GM12873 (cell line): Measurements from ENCODE around the gene PIP5KL1.

ENCODE experiments used
- TF ChIP-seq, protein P1 (sequence below): IDR thresholded peaks from 2 replicates; pipeline ENCODE4 v1.5.1; 2012; ENCODE audit warnings: low read depth, mild to moderate bottlenecking, moderate library complexity, low read length, control low read depth; ENCODE audit not compliant: insufficient read depth; ENCODE audit errors: missing control alignments

Gene PIP5KL1

DNA sequence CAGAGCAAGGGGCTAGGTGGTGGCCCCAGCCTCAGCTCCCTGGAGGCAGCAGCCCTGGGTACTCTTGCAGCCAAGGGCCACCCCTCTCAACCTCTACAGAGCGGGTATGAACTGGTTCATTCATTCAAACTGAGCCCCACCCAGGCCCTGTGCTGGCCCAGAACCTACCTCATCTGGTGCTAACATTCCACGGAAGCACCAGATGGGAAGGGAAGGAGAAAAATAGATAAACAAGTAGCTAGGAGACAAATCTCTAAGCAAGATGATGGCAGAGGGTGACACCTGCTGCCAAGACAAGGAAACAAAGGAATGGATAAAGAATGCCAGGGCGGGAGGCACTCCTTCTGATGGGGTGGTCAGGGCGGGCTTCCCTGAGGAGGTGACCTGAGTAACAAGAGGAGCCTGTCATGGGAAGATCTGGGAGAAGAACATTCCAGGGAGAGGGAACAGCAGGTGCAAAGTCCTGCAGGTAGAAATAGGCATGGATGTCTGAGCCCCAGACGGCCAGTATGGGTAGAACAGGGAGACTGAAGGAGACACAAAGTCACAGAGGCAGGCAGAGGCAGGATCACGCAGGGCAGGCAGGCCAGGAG is 19.9 kb downstream of the PIP5KL1 start:
- TF ChIP-seq, protein P1, sequence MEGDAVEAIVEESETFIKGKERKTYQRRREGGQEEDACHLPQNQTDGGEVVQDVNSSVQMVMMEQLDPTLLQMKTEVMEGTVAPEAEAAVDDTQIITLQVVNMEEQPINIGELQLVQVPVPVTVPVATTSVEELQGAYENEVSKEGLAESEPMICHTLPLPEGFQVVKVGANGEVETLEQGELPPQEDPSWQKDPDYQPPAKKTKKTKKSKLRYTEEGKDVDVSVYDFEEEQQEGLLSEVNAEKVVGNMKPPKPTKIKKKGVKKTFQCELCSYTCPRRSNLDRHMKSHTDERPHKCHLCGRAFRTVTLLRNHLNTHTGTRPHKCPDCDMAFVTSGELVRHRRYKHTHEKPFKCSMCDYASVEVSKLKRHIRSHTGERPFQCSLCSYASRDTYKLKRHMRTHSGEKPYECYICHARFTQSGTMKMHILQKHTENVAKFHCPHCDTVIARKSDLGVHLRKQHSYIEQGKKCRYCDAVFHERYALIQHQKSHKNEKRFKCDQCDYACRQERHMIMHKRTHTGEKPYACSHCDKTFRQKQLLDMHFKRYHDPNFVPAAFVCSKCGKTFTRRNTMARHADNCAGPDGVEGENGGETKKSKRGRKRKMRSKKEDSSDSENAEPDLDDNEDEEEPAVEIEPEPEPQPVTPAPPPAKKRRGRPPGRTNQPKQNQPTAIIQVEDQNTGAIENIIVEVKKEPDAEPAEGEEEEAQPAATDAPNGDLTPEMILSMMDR = peak; percentile 29

DNA sequence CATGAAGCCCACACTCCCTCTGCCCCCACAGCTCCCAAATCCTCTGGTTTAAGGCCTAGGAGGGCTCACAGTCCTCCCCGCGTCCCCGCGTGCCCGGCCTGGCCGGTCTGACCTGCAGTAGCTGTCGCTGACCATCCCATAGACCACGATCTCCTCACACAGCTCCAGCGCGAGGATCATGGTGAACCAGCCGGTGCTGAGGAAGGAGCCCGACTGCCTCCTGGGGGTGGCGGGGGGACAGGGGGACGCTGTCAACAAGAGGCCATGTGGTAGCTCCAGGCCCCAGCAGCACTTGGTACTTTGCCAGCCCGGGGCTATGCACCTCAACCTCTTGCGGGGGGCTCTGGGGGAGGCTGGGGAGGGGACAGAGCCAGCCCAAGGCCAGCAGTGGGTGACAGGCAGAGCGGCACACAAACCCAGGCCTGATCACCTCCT is 20.7 kb downstream of the PIP5KL1 start:
- TF ChIP-seq, protein P1 = no peak

DNA sequence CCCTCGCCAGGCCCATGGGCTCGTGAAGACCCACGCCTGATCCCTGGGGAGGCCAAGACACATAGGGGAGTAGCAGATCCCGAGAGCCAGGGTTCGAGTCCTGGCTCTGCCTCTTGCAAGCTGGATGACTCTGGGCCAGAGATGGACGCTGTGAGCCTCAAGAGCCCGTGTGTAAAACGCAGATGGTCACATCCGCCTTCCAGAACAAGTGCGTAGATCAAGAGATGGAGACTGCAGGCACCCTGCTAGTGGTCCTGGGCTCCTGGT is 22.0 kb downstream of the PIP5KL1 start:
- TF ChIP-seq, protein P1 = no peak

DNA sequence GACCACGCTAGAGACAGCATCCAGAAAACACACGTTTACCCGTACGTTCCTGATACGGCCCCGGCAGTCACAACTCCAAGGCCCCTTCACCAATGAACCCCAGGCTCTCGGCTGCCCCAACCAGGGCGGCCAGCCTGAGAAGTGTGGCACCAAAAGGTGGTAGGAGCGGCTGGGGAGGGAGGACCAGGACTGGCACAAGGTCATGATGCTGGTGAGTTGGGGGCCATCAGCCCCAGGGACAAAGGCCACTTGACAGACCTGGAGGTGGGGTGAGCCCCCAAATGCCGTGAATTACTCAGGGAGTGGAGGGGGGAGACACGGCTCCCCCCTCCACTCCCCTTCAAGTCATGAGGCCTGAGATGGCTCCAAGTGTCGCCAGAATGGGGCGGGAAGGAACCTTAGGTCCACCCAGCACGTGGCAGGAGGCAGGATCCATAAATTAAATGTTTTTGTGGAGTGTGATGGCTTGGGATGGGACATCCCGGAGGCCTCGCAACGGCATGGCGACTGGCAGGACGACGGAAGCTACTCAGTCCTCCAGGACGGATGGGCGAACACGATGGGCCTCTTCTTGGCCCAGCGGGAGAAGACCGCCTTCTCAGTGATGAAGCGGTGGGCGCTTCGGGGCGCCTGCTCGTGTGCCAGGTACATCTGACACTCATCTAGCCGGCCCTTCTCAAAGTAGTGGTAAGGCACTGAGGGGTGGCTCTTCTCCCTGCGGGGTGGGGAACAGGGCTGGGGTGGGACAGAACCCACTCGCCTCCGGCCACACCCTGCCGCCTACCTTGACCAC is 22.5 kb downstream of the PIP5KL1 start:
- TF ChIP-seq, protein P1 = no peak

DNA sequence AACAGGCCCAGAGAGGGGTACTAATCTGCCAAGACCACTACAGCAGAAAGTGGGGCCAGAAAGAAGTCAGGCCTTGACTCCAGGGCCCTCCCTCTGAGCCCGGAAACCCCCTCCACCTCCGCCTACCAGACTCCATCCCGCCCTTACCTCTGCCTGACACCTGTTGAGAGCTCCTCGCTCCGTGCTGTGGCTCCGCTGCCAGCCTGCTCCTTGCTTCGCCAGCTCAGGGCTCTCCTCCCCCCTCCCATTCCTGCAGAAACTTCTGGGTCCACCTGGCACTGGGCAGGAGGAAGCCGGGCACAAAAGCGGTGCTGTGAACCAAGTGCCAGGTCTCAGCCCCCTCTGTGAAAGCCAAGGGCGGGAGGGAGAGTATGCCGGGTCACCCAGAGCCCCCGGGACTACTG is 24.8 kb downstream of the PIP5KL1 start:
- TF ChIP-seq, protein P1 = no peak

DNA sequence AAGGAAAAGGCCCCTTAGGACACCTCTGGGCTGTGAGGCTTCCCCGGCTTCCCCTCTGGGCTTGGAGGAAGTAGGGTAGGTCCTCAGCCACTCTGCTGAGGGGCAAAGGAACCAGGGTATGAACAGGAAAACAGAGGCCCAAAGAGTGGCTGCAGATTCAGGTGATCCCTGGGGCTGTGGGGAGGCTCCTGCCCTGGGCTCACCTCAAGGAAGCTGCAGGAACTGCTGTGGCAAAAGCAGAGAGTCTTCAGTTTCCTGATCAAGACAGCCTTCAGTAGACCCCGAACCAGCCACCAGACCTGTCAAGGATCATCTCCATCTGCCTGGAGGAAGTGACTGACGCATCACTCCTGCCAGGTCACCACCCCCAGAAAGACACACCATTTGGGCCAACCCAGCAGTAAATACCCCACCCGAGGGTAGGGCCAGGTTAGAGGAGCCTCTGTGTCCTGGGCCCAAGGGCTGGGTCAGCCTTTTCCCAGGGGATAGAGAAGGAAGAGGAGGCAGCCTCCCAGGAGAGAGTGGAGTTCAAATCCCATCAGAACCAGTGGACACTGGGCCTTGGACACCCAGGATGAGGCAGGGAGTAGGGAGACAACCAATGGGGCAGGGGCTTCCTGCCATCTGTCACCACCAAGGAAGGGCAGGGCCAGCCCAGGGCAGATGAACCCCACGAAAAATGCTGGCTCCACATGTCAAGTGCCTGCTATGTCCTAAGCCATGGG is 25.4 kb downstream of the PIP5KL1 start:
- TF ChIP-seq, protein P1 = no peak

DNA sequence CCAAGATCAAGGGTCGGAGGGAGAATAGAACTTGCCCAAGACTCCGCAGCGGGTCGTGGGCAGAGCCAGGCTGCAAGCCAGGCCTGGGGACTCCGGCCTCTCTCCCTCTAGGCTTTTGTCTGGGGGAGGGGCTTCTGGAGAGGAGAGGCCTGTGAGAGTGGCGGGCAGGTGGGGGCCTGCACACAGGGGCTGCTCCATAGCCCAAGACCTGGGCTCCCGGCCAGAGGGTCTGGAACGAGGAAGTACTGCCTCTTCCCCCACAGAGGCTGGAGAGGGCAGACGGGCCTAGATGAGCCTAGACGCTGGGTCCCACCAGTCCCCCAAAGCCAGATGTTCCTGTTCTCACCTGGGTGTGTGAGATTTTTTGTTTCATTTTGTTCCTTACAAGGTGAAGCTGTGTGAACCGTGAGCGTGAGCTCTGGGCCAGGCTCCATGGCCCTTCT is 26.0 kb downstream of the PIP5KL1 start:
- TF ChIP-seq, protein P1 = no peak
